Liver (tissue), 3 donors: ENCODE measurements around the gene CPZ.

ENCODE experiments used
- JUND ChIP-seq, 2 donors: IDR thresholded peaks; 2 replicates each; pipeline ENCODE4 v1.6.1; 2016; ENCODE audit warnings: antibody characterized with exemption in 2 of 2
- RAD21 ChIP-seq, 2 donors: IDR thresholded peaks; 2 replicates each; pipeline ENCODE4 v1.6.1; 2016; ENCODE audit warnings: antibody characterized with exemption in 2 of 2, mild to moderate bottlenecking in 2 of 2
- TAF1 ChIP-seq: conservative IDR thresholded peaks from 2 replicates; pipeline ENCODE4 v1.6.1; 2016; ENCODE audit warnings: antibody characterized with exemption, mild to moderate bottlenecking
- TF ChIP-seq, protein P1 (sequence below): fragments of 150-350 bp; IDR thresholded peaks from 2 replicates; pipeline ENCODE4 v1.5.1; 2017; ENCODE audit warnings: improper control_type of control experiment, low read depth, low read length; ENCODE audit not compliant: missing input control
- TF ChIP-seq, protein P2 (sequence below): IDR thresholded peaks from 2 replicates; pipeline ENCODE4 v1.6.1; 2016; ENCODE audit warnings: antibody characterized with exemption
- TF ChIP-seq, protein P3 (sequence below): IDR thresholded peaks from 2 replicates; pipeline ENCODE4 v1.6.1; 2016; ENCODE audit warnings: antibody characterized with exemption, mild to moderate bottlenecking
- donor health status: healthy.
- donor health status: healthy.

DNA sequence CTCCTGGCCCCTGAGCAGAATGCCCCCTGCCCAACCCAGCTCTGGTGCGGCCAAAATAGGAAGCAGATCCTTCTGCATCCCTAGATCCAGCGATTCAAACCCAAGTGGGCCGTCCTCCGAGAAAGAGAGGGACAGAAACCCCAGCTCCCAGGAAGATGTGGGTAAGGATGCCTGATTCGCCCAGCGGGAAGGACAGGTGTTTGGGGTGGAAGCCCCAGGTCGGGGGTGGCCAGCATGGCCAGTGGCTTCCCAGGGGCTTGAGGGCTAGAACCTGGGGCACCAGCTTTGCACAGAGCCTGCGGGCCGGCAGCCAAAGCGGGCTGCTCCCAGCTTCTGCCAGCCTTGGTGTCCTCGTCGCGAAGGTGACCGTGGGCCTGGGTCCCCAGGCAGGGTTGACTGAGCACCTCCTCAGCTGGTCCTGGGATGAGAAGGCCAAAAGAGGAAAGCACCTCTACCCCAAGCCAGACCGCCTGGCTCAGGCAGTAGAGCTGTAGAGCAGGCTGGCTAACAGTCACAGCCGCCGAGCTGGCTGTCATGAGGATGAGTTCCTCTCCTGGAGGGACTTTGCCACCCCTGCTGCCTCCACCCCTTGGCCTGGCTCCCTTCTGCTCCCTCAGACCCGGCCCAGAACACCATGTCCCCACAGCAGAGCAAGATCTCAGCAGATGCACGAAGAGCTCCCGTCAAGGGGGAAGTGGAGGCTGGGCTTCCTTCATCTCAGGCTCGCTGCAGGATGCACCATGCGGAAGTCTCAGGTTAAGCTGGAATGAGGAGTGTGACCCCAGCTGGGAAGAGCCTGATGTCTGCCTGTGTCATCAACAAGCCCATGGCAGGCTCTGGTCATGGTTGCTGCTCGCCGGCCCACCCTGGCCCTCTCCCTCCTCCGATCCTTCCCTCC lies 59.9 kb downstream of the CPZ start:
- TF ChIP-seq, protein P1, sequence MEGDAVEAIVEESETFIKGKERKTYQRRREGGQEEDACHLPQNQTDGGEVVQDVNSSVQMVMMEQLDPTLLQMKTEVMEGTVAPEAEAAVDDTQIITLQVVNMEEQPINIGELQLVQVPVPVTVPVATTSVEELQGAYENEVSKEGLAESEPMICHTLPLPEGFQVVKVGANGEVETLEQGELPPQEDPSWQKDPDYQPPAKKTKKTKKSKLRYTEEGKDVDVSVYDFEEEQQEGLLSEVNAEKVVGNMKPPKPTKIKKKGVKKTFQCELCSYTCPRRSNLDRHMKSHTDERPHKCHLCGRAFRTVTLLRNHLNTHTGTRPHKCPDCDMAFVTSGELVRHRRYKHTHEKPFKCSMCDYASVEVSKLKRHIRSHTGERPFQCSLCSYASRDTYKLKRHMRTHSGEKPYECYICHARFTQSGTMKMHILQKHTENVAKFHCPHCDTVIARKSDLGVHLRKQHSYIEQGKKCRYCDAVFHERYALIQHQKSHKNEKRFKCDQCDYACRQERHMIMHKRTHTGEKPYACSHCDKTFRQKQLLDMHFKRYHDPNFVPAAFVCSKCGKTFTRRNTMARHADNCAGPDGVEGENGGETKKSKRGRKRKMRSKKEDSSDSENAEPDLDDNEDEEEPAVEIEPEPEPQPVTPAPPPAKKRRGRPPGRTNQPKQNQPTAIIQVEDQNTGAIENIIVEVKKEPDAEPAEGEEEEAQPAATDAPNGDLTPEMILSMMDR: no peak
- no peak for TF ChIP-seq RAD21 (IDR thresholded peaks at IDR 0.05)
- no peak for TF ChIP-seq JUND (IDR thresholded peaks at IDR 0.05)
- TF ChIP-seq, protein P2, sequence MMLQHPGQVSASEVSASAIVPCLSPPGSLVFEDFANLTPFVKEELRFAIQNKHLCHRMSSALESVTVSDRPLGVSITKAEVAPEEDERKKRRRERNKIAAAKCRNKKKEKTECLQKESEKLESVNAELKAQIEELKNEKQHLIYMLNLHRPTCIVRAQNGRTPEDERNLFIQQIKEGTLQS: no peak
- TF ChIP-seq, protein P3, sequence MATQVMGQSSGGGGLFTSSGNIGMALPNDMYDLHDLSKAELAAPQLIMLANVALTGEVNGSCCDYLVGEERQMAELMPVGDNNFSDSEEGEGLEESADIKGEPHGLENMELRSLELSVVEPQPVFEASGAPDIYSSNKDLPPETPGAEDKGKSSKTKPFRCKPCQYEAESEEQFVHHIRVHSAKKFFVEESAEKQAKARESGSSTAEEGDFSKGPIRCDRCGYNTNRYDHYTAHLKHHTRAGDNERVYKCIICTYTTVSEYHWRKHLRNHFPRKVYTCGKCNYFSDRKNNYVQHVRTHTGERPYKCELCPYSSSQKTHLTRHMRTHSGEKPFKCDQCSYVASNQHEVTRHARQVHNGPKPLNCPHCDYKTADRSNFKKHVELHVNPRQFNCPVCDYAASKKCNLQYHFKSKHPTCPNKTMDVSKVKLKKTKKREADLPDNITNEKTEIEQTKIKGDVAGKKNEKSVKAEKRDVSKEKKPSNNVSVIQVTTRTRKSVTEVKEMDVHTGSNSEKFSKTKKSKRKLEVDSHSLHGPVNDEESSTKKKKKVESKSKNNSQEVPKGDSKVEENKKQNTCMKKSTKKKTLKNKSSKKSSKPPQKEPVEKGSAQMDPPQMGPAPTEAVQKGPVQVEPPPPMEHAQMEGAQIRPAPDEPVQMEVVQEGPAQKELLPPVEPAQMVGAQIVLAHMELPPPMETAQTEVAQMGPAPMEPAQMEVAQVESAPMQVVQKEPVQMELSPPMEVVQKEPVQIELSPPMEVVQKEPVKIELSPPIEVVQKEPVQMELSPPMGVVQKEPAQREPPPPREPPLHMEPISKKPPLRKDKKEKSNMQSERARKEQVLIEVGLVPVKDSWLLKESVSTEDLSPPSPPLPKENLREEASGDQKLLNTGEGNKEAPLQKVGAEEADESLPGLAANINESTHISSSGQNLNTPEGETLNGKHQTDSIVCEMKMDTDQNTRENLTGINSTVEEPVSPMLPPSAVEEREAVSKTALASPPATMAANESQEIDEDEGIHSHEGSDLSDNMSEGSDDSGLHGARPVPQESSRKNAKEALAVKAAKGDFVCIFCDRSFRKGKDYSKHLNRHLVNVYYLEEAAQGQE: no peak
- no peak for TF ChIP-seq TAF1
